NCI-H128 (cell line): ENCODE data around the gene MAN1B1.
"Not testable (repeated sequence)": the region's sequence is repeated elsewhere in the genome, so short reads cannot be mapped to it uniquely, and the experiment has no call there.

Source experiments
- DNase-seq: peaks from one replicate; lab custom pipeline; 2025; ENCODE audit not compliant: unreplicated experiment; lab: John Stamatoyannopoulos, UW

Gene MAN1B1

DNA sequence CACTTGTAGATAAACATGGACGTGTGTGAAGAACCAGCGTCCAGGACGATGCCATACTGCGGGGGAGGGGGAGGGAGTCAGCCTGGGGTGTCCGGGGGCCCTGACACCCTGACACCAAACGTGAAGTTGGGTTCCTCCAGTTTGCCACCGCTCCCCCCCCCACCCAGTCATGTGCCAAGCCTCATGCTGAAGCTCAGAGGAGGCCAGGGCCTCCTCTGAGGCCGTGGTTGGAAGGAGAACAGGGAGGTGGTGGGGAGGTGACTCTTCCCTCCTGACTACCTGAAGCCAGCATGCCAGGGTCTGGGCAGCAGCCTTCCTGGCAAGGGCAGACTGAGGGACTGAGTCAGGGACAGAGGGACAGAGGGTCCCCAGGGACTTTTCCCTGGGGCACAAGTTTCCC, 34.5 kb upstream of the MAN1B1 start:
- no peak for DNase-seq

DNA sequence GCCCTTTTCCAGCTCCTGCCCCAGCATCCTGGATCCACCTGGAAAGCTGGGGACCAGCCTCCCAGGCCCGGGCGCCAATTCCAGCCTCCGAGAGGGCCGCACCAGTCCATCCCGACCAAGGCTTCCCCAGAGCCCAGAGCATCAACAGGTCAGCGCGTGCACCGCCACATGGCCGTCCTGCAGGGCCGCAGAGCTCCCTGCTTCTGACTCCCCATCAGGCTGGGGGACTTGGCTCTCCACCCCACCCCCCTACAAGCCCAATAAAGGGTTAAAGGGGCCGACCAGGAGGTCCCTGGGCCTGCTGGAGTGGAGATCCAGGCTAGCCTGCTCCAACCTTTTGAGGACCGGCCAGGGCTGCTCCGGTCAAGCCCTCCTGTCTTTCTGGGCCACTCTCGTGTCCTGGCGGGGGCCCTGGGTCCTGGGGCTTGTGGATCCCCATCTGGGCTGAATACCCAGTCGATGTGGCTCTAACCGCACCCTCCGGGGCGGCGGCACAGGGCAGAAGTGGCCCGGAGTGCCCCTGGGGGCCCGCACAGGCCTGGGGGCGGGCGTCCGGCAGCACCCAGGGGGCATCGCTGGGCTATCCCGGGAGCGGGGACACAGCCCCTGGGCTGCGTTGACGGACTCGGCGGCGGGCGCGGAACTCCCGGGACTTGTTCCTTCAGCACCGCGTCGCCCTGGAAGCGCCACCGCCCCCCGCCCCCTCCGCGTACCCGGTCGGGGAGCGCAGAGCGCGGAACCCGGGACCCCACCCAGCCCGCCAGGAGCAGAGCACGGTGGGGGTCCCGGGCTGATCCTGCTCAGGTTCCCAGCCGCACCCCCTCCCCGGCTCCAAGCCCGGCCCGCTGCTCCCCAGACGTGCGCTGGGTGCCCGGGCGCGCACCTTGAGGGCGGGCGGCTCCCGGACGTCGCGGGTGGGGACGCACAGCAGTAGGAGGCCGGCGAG, 33.5 kb upstream of the MAN1B1 start:
- no peak for DNase-seq

DNA sequence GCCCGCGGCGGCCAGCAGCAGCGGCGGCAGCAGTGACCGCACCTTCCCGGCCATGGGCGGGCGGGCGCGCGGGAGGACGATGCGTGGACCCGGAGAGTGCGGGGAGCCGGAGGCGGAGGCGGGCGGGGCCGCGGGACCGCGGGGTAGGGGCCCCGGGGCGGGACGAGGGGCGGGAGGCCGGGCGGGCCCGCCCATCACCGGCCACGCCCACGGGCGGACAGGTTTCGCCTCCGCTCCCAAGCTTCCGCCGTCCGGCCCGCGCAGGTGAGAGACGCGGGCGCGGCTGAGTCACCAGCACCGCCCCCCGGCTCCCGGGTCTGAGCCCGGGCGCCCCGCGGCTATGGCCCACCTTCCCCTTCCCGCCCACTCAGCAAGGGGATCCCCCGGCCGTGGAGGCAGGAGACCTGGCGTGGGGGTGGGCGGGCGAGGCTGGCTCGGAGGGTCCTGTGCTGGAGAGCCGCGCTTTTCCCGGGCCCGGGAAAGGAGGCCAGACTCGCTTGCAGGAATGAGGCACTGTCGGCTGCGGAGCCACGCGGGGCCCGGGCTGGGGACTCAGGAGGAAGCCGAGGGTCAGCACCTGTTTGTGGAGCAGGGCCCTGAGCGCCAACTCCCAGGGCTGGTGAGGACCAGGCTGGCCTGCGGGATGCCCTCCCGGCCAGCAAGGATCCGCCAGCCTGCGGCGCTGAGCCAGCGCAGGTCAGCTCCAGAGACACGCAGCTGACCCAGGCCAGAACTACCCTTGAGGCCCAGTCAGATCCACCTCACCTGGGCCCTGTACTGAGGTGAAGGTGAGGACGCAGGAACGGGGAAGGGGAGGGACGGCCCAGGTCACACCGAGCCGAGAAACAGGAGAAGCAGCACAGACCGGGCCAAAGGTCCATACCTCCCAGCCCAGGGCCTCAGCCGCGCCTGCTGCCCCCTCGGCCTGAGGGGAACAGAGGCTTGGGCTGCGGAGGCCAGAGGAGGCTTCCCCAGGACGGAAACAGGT, 32.5 kb upstream of the MAN1B1 start, which contains the start of gene ENTPD2:
Gene ENTPD2, minus strand, starts transcription at position 118 of the 988 bp plus-strand sequence. Its CDS starts 64 bp downstream, at position 54.
- peak; percentile 50 for DNase-seq

DNA sequence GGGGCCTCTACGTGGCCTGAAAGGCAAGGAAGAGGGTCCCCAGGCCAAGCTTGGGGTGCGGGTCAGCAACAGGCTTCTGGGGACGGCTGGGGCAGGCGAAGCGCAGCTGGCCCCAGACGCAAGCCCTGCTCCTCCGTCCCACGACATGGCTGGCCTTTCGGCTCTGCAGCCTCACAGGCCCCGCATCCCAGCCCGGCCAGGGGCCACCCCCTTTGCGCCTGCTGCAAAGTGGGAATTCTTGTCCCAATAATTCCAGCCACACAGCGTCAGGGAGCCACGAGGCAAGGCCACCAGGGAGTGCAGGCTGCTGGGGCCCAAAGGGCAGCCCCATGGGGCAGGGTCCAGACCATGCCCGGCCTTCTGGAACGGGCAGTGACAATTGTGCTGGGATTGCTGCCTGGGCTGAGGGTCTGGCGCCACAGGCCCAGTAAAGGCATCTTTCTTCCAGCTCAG, 31.8 kb upstream of the MAN1B1 start:
- DNase-seq = no peak

GRCh38 chr9:137055385-137056364, 31.1 kb upstream of the MAN1B1 start:
- no peak for DNase-seq

- DNase-seq = no peak
Measured at GRCh38 chr9:137056739-137057415, 29.9 kb upstream of the MAN1B1 start.

DNA sequence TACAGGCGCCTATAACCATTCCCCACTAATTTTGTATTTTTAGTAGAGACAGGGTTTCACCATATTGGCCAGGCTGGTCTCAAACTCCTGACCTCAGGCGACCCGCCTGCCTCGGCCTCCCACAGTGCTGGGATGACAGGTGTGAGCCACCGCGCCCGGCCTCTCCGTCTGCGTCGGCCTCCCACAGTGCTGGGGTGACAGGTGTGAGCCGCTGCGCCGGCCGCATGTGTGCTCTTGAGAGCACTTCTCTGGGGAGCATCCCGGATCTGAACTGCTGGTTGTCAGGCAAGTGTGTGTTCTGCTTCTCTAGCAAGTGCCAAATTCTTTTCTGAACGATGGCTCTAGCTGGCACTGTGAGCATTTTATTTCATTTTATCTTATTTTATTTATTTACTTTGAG, 29.2 kb upstream of the MAN1B1 start:
- DNase-seq = peak; percentile 14

GRCh38 chr9:137058521-137059234, 28.1 kb upstream of the MAN1B1 start:
- no peak for DNase-seq

DNA sequence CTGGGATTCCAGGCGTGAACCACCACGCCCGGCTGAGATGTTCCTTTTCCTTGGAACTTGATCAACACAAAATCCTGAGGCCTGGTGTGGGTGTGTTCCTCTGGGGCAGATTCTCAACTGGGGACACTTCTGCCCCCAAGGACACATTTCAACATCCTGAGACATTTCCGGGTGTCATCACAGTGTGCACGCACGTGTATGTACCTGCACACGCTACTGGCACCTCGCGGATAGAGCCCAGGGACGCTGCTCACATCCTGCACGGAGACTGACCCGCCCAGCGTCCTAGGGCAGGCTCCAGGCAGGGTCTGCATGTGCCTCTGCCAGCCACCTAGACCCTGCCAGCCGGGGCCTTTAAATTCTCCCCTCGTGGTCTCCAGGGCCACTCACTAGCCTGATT, 24.4 kb upstream of the MAN1B1 start:
- no peak for DNase-seq

- not testable (repeated sequence) for DNase-seq
Measured at GRCh38 chr9:137062798-137063197, 24.0 kb upstream of the MAN1B1 start.

DNA sequence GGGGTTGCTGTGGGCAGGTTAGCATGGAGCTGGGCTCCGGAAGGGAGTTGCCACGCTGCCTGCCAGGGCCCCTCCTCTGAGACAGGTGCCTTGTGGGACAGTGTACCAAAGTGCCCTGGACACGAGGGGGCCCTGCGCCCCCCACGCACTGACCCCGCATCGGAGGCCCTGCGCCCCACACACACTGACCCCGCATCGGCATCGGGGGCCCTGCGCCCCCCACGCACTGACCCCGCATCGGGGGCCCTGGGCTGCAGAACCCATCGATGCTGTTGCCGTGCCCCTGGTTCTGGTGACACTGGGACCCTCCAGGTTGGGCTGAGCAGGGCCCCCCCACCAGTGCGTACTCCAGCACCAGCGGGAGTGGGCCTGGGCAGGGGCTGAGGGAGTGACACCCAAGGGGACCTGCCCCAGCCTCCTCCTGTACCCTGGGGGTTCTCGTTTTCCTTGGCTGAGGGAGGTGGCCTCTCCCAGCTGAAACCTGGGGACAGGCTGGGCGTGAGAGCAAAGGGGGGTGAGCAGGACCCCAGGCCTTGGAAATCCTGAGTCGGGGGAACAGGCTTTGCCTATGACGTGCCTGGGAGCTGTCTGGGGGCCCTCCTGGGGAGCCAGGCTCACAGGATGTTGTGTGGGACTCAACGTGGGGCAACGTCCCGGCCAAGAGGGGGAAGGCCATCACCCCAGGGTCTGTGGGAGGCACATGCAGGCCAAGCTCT, 23.3 kb upstream of the MAN1B1 start:
- DNase-seq = no peak

DNA sequence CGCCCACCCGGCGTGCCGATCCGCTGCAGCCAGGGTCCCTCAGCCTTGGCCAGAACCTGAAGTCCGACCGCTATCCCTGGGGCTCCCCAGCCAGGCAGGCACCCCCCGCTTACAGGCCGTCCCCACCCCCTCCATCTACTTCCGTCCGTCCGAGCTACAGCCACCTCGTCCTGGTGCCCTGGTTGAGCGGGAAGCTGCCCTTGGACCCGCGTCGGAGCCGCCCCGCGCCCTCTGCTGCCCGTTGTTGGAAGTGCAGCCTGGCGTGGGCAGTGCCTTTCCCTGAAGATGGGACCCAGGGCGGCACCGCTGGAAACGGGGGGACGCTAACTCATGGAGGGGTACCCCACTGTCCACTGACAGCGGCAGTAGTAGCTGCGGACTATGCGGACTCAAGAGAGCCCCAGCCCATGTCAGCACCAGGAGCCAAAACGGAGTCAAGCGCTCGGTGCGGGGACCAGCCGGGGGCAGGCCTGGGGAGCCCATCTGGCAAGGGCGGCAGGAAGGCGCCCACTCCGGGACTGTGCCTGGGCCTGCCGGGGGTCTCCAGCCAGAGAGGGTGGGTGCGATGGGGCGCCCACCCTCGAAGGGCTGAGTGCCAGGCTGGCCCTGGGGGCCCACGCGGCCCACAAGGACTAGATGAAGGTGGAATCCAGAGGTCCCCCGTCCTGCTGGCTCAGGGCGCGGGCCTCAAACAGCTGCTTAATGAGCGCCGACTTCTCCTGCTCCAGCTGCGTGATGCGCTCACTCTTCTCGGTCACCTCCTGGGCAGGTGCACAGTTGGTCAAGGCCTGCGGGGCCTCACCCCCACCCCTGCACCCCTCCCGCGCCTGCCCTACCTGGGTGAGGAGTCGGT, 22.5 kb upstream of the MAN1B1 start:
- DNase-seq = no peak

DNA sequence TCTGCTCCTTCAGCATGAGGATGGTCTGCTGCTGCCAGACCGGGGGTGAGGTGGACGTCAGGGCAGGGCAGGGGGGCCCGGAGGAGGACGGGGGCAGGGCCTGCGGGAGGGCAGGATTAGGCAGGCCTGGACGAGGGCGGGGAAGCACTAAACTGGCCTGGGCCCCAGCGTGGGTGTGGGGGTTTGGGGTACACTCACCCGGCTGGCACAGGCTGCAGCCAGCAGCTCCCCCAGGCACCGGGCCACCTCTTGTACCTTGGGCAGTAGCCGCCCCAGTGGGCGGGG, 22.0 kb upstream of the MAN1B1 start:
- no peak for DNase-seq

- DNase-seq = no peak
Measured at GRCh38 chr9:137065336-137065967, 21.3 kb upstream of the MAN1B1 start.

- DNase-seq = no peak
Measured at GRCh38 chr9:137066096-137066861, 20.5 kb upstream of the MAN1B1 start.

DNA sequence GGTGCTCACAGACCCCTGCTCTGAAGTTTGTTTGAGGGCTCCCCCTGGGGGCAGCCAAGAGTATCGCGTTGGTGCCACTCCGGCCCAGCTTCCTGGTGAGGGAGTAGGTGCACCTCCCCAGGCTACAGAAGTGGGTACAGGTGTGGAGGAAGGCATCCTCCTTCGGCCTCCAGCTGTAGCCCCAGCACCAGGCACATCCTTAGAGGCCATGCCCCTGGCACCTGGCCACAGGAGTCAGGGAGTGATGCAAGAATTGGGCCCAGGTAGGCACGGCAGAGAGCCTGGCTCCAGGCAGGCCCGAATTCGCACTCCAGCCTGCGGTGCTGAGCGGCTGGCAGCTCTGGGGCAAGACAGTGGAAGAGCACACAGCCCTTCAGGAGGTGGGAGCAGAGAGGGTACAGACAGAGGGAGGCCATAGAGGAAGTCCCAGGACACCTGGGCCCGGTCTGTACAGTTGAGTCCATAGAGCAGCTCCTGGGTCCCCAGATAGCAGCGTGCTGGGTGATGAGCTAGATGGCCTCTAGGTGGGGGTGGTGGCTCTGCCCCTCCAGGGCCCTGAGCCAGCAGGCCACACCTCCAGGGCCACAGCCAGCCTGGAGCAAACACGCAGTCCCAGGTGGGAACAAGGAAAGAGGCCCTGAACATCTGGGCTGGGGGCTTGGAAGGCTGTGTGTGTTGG, 18.8 kb upstream of the MAN1B1 start:
- peak; percentile 66 for DNase-seq
